OCI-LY3 (cell line): Measurements from ENCODE around the gene CD6.
A peak's percentile ranks its signal among the peaks of the same experiment; 100 is the strongest.

Source experiments
- H2AFZ ChIP-seq: fragments of 200-600, 300-600 bp; shearing (Covaris generic); 2 replicates; pipeline ENCODE4 v1.6.0; 2014; ENCODE audit warnings: antibody characterized with exemption, low read depth, low read length
- H3K27ac ChIP-seq: fragments of 200-600, 300-600 bp; sonication (generic); 2 replicates; pipeline ENCODE4 v1.5.1; 2014; ENCODE audit warnings: mild to moderate bottlenecking, low read length, moderate library complexity, mixed read lengths
- H3K27me3 ChIP-seq: fragments of 200-600, 300-600 bp; sonication (generic); 2 replicates; pipeline ENCODE4 v1.6.1; 2014; ENCODE audit warnings: low read depth, low read length, mixed read lengths
- H3K36me3 ChIP-seq: fragments of 200-600, 300-600 bp; sonication (generic); replicated peaks from 2 replicates; pipeline ENCODE3; 2014; ENCODE audit warnings: low read depth, low read length, mixed read lengths
- H3K4me1 ChIP-seq: fragments of 300-600, 200-600 bp; sonication (generic); 2 replicates; pipeline ENCODE4 v1.6.1; 2014; ENCODE audit warnings: low read length, mixed read lengths
- H3K4me2 ChIP-seq: fragments of 200-600, 300-600 bp; sonication (generic); 2 replicates; pipeline ENCODE4 v1.6.1; 2014; ENCODE audit warnings: low read length, mixed read lengths
- H3K4me3 ChIP-seq: fragments of 300-600, 200-600 bp; sonication (generic); 2 replicates; pipeline ENCODE4 v1.5.1; 2014; ENCODE audit warnings: antibody characterized with exemption, mild to moderate bottlenecking, low read length, moderate library complexity
- H3K79me2 ChIP-seq: fragments of 300-600, 200-600 bp; shearing (Covaris generic); 2 replicates; pipeline ENCODE4 v1.6.1; 2014; ENCODE audit warnings: mild to moderate bottlenecking, low read length, mixed read lengths
- H3K9ac ChIP-seq: fragments of 300-600, 200-600 bp; shearing (Covaris generic); 2 replicates; pipeline ENCODE4 v1.6.0; 2014; ENCODE audit warnings: mild to moderate bottlenecking, low read length, moderate library complexity
- H3K9me3 ChIP-seq: fragments of 200-600, 300-600 bp; shearing (Covaris generic); 2 replicates; pipeline ENCODE4 v1.6.1; 2014; ENCODE audit warnings: low read length, mixed read lengths; ENCODE audit not compliant: insufficient read depth
- H4K20me1 ChIP-seq: fragments of 200-600, 300-600 bp; sonication (generic); 2 replicates; pipeline ENCODE4 v1.6.1; 2016; ENCODE audit warnings: low read length, mixed read lengths; ENCODE audit not compliant: insufficient read depth
- CTCF ChIP-seq: fragments of 200-600, 300-600 bp; sonication (generic); IDR thresholded peaks from 2 replicates; pipeline ENCODE4 v1.5.1; 2014; ENCODE audit warnings: antibody characterized with exemption, low read length, low read depth
- EZH2phosphoT487 ChIP-seq: fragments of 200-600 bp; shearing (Covaris generic); IDR thresholded peaks from 2 replicates; pipeline ENCODE4 v1.6.1; 2018; ENCODE audit warnings: antibody characterized with exemption, mixed run types, low read depth

CD6 gene

DNA sequence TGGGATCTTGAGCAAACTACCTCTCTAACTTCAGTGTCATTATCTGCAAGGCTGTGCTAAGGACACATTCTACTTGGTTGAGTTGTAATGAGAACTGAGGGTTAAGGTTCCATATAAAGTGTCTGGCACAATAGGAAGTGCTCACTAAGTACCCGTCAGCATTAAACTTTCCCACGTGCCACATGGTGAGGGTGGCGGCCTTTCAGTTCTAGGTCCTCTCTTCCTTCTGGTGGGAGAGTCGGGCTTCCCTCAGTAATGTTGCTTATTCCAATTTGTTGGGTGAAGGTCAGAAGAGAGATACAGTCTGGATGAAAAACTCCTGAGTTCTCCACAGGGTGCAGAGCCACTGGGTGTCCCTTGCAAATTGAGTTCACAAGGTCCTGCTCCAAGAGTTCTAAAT lies 4.6 kb upstream of the CD6 start:
- Histone ChIP-seq H3K9ac (no peak overlapping the region), H3K9me3 (peaks cover 6% of the 10 kb centered on the region; the same call in 1 of the 2 replicates), H3K79me2 (no peaks in the 10 kb centered on the region), H3K4me1 (peaks cover 14% of the 10 kb centered on the region), H3K4me2 (no peak overlapping the region), H2AFZ (no peak overlapping the region), H3K36me3 (no peaks in the 10 kb centered on the region), H3K27me3 (peaks cover 17% of the 10 kb centered on the region), H3K4me3 (no peak overlapping the region), H3K27ac (no peak overlapping the region), H4K20me1 (no peaks in the 10 kb centered on the region)
- TF ChIP-seq CTCF (no peak), EZH2phosphoT487 (no peak)

- H3K4me1 ChIP-seq = peaks cover 14% of the 10 kb centered on the region
- peaks cover 23% of the 10 kb centered on the region for H3K27me3 ChIP-seq
- no peaks in the 10 kb centered on the region for H3K36me3 ChIP-seq
- H3K4me2 ChIP-seq = no peak overlapping the region
- no peak overlapping the region for H3K4me3 ChIP-seq
- no peaks in the 10 kb centered on the region for H3K79me2 ChIP-seq
- H2AFZ ChIP-seq = no peak overlapping the region
- no peak overlapping the region for H3K9ac ChIP-seq
- H3K9me3 ChIP-seq = peaks cover 6% of the 10 kb centered on the region; the same call in 1 of the 2 replicates
- no peaks in the 10 kb centered on the region for H4K20me1 ChIP-seq
- TF ChIP-seq CTCF (no peak), EZH2phosphoT487 (no peak)
- H3K27ac ChIP-seq = no peak overlapping the region
These were observed 3.3 kb upstream of the CD6 start for GRCh38 chr11:60968223-60968622.

DNA sequence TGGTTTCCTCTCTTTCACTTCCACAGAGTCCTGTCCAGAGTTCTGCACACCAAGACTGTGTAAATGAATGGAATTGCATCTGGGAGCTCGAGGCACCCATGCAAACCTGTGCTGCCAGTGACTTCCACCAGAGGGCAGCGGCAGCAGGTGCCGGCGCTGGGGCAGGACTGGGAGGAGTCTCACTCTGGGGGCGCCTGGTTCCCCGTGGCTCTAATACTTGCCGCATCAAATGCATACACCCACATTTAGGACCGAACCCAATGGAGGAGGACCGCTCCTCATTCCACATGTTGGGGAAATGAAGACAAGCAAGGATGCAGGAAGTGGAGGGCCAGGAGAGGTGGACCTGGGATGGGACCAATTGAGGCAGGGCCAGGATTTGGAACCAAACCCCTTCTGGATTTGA lies 1.1 kb upstream of the CD6 start:
- no peaks in the 10 kb centered on the region for H3K36me3 ChIP-seq
- H4K20me1 ChIP-seq = no peaks in the 10 kb centered on the region
- peaks cover 6% of the 10 kb centered on the region; the same call in 1 of the 2 replicates for H3K9me3 ChIP-seq
- peak overlapping the region; percentile 61 for H3K4me2 ChIP-seq
- peaks cover 14% of the 10 kb centered on the region for H3K4me1 ChIP-seq
- H2AFZ ChIP-seq = peak overlapping the region; percentile 73; the same call in 1 of the 2 replicates
- H3K9ac ChIP-seq = no peak overlapping the region
- H3K4me3 ChIP-seq = peak overlapping the region; percentile 50
- TF ChIP-seq CTCF = peak; percentile 99
- TF ChIP-seq EZH2phosphoT487 = no peak
- peaks cover 23% of the 10 kb centered on the region for H3K27me3 ChIP-seq
- H3K27ac ChIP-seq = no peak overlapping the region
- H3K79me2 ChIP-seq = no peaks in the 10 kb centered on the region

- Histone ChIP-seq H3K79me2 (no peaks in the 10 kb centered on the region), H2AFZ (peak overlapping the region; percentile 73; the same call in 1 of the 2 replicates), H3K4me1 (peaks cover 14% of the 10 kb centered on the region), H3K27ac (no peak overlapping the region), H3K4me3 (no peak overlapping the region), H3K4me2 (peak overlapping the region; percentile 61), H3K9ac (no peak overlapping the region), H3K36me3 (no peaks in the 10 kb centered on the region), H3K9me3 (peaks cover 6% of the 10 kb centered on the region; the same call in 1 of the 2 replicates), H4K20me1 (no peaks in the 10 kb centered on the region), H3K27me3 (peaks cover 23% of the 10 kb centered on the region)
- no peak for TF ChIP-seq EZH2phosphoT487
These were observed 590 bp upstream of the CD6 start for GRCh38 chr11:60970890-60971289.
